MV-4-11 (cell line): Measurements from ENCODE around the gene DSG1.
"Not testable (repeated sequence)": the region's sequence is repeated elsewhere in the genome, so short reads cannot be mapped to it uniquely, and the experiment has no call there.

ENCODE experiments used
- DNase-seq: peaks from one replicate; lab custom pipeline; 2025; lab: John Stamatoyannopoulos, UW

Gene DSG1

GRCh38 chr18:31343454-31343853, 25.5 kb downstream of the DSG1 start:
- no peak for DNase-seq

GRCh38 chr18:31353336-31353735, 35.4 kb downstream of the DSG1 start:
- DNase-seq, result not testable (repeated sequence)

- no peak for DNase-seq
Observed at GRCh38 chr18:31354990-31355389, 37.0 kb downstream of the DSG1 start.

- DNase-seq, result no peak
Observed at GRCh38 chr18:31356025-31356424, 38.1 kb downstream of the DSG1 start.

GRCh38 chr18:31364190-31364589, 46.2 kb downstream of the DSG1 start:
- DNase-seq, result no peak

GRCh38 chr18:31369478-31369877, 51.5 kb downstream of the DSG1 start:
- no peak for DNase-seq

GRCh38 chr18:31371989-31372388, 54.0 kb downstream of the DSG1 start:
- no peak for DNase-seq

GRCh38 chr18:31373641-31374040, 55.7 kb downstream of the DSG1 start:
- DNase-seq, result no peak

- no peak for DNase-seq
Observed at GRCh38 chr18:31376477-31376876, 58.5 kb downstream of the DSG1 start, which contains the start of gene DSG4. Gene DSG4 (plus strand): TSS chr18:31376777. CDS start chr18:31376912, 135 bp downstream.

GRCh38 chr18:31380912-31381311, 63.0 kb downstream of the DSG1 start:
- no peak for DNase-seq

GRCh38 chr18:31382107-31382506, 64.1 kb downstream of the DSG1 start:
- DNase-seq, result no peak

GRCh38 chr18:31386741-31387140, 68.8 kb downstream of the DSG1 start:
- DNase-seq, result no peak

GRCh38 chr18:31393286-31393685, 75.3 kb downstream of the DSG1 start:
- DNase-seq, result no peak

GRCh38 chr18:31396796-31397612, 79.0 kb downstream of the DSG1 start:
- DNase-seq, result no peak

GRCh38 chr18:31398191-31398590, 80.2 kb downstream of the DSG1 start:
- DNase-seq, result no peak

GRCh38 chr18:31399306-31400032, 81.5 kb downstream of the DSG1 start:
- no peak for DNase-seq

GRCh38 chr18:31401156-31402025, 83.4 kb downstream of the DSG1 start:
- DNase-seq, result no peak

- DNase-seq, result no peak
Observed at GRCh38 chr18:31402026-31402373, 84.0 kb downstream of the DSG1 start.

GRCh38 chr18:31403409-31403808, 85.4 kb downstream of the DSG1 start:
- no peak for DNase-seq
